ENCODE data around the gene FARS2. TPM values are rescaled to one million over a fixed set of nuclear protein-coding genes. Genes with fewer than 3 reads are reported as not detected.

Gene FARS2
- total RNA-seq, 4 donors from 2014 or later: 2.6 to 21.9 (median 15.0) TPM

GRCh38 chr6:5622276-5623005 lies 361.1 kb downstream of the FARS2 start:
- WGBS, 2 donors (ENCODE audit: low coverage in 1 of 2): 74 to 89% methylated on average over 6 to 10 of the region's 10 CpGs
- in situ Hi-C loops (cut with MboI; ENCODE audit: low pct_ligation_motif_present in 1 of 4, low pct_unique_long_range_greater_than_20kb in 1 of 4, low sequenced_read_pairs in 3 of 4): no loop called here
- Histone ChIP-seq H3K36me3 (no peaks in the 10 kb centered on the region), H3K27ac (no peak overlapping the region), H3K9me3 (no peaks in the 10 kb centered on the region), H3K4me1 (no peaks in the 10 kb centered on the region), H3K4me3 (no peak overlapping the region), H3K27me3 (no peaks in the 10 kb centered on the region)
- intact Hi-C loops (cut with DNase I; ENCODE audit: low total_unique reads): no loop called here
- no peak for DNase-seq
- TF ChIP-seq CTCF (IDR thresholded peaks at IDR 0.05) (no peak), POLR2A (IDR thresholded peaks at IDR 0.05) (no peak), POLR2AphosphoS5 (IDR thresholded peaks at IDR 0.05) (no peak), EP300 (IDR thresholded peaks at IDR 0.05; ENCODE audit: low read depth) (no peak)

DNA sequence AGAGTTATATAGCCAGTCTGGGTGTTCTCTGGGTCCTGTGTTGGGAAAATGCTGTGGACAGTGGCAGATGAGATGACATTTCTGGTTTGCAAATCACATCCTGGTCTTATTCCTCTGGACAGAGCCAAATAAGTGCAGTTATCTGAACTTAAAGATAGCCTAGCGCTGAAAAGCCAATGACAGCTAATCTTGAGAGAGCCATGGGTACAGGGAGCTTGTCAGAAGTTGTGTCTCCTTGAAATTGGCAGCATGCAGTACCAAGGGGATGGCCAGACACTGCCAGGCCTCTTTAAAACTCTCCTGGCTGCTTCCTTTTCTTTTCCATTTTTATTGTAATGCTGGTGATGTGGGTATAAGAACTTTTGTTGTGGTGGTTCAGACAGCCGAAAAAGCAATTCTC lies 362.5 kb downstream of the FARS2 start:
- no peak for TF ChIP-seq POLR2AphosphoS5 (IDR thresholded peaks at IDR 0.05)
- H3K9me3 ChIP-seq: no peaks in the 10 kb centered on the region
- no peaks in the 10 kb centered on the region for H3K4me1 ChIP-seq
- H3K27me3 ChIP-seq: no peaks in the 10 kb centered on the region
- no peak overlapping the region for H3K27ac ChIP-seq
- in situ Hi-C loops (cut with MboI; ENCODE audit: low pct_ligation_motif_present in 1 of 4, low pct_unique_long_range_greater_than_20kb in 1 of 4, low sequenced_read_pairs in 3 of 4) (no loop called here), intact Hi-C loops (cut with DNase I; ENCODE audit: low total_unique reads) (no loop called here)
- H3K4me3 ChIP-seq: no peak overlapping the region
- H3K36me3 ChIP-seq: no peaks in the 10 kb centered on the region
- WGBS, 2 donors (ENCODE audit: low coverage in 1 of 2): 98 to 100% methylated on average over 1 to 2 of the region's 2 CpGs
- DNase-seq: no peak

DNA sequence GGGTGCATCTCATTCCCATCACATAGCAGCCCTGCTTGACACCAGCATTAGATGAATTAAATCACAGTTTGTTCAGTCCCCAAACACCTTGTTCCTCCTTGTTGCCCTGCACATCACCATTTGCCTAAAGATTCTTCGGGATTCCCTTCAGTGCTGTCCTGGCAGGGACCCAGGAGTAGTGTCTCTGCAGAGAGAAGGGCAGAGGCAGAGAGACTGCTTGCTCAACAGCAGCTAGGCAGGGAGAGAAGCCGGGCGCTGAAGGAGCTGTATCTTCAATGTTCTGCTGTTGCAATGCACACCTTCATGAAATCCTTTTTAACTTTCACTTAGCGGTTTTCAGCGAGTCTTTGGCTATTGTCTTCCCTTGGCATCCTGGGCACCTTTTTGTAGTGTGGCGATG lies 362.9 kb downstream of the FARS2 start:
- Histone ChIP-seq H3K36me3 (no peaks in the 10 kb centered on the region), H3K9me3 (no peaks in the 10 kb centered on the region), H3K4me3 (no peak overlapping the region), H3K27ac (no peak overlapping the region), H3K4me1 (no peaks in the 10 kb centered on the region), H3K27me3 (no peaks in the 10 kb centered on the region)
- WGBS, 2 donors (ENCODE audit: low coverage in 1 of 2): 91% methylated on average over 6 of the region's 6 CpGs; no CpG with 5 or more reads in 1 of the 2 donors
- TF ChIP-seq EP300 (IDR thresholded peaks at IDR 0.05; ENCODE audit: low read depth): no peak
- TF ChIP-seq CTCF (IDR thresholded peaks at IDR 0.05): no peak
- no peak for TF ChIP-seq POLR2A (IDR thresholded peaks at IDR 0.05)
- TF ChIP-seq POLR2AphosphoS5 (IDR thresholded peaks at IDR 0.05): no peak
- DNase-seq: no peak
- intact Hi-C loops (cut with DNase I; ENCODE audit: low total_unique reads) (no loop called here), in situ Hi-C loops (cut with MboI; ENCODE audit: low pct_ligation_motif_present in 1 of 4, low pct_unique_long_range_greater_than_20kb in 1 of 4, low sequenced_read_pairs in 3 of 4) (no loop called here)

DNA sequence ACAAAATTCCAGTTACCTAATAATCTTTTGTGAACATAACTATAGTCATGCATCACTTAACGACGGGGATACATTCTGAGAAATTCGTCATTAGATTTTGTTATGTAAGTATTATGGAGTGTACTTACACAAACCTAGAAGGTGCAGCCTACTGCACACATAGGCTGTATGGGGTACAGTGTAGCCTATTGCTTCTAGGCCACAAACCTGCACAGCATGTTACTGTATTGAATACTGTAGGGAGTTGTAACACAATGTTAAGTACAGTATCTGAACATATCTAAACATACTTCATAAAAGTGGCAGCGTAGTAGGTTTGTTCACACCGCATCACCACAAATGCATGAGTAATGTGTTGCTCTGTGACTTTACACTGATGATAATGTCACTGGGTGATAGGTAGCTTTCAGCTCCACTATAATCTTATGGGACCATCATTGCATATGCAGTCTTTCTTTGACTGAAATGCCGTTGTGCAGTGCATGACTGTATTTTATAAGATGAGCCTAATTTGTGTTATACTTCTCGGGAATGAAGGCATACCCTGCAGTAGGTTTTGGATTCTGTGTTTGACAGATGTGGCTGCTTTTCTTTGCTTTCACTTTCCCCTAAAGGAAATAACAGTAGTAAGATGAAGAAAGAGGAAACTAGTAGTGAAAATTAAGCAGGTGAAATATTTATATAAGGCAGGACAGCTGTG lies 365.6 kb downstream of the FARS2 start:
- Histone ChIP-seq H3K27me3 (no peaks in the 10 kb centered on the region), H3K9me3 (no peaks in the 10 kb centered on the region), H3K4me3 (no peak overlapping the region), H3K27ac (no peak overlapping the region), H3K36me3 (no peaks in the 10 kb centered on the region), H3K4me1 (no peaks in the 10 kb centered on the region)
- in situ Hi-C loops (cut with MboI; ENCODE audit: low pct_ligation_motif_present in 1 of 4, low pct_unique_long_range_greater_than_20kb in 1 of 4, low sequenced_read_pairs in 3 of 4): no loop called here
- 64 to 70% methylated on average over 7 of the region's 7 CpGs for WGBS, 2 donors (ENCODE audit: low coverage in 1 of 2)
- TF ChIP-seq CTCF (IDR thresholded peaks at IDR 0.05): no peak
- TF ChIP-seq EP300 (IDR thresholded peaks at IDR 0.05; ENCODE audit: low read depth): no peak
- no peak for TF ChIP-seq POLR2A (IDR thresholded peaks at IDR 0.05)
- TF ChIP-seq POLR2AphosphoS5 (IDR thresholded peaks at IDR 0.05): no peak
- no peak for DNase-seq
- intact Hi-C loops (cut with DNase I; ENCODE audit: low total_unique reads): no loop called here

All from transverse colon (tissue), 4 donors.